HepG2 (cell line): Measurements from ENCODE around the gene KCNE4. TPM values are rescaled to one million over a fixed set of nuclear protein-coding genes. Genes with fewer than 3 reads are reported as not detected.

Experiments
- ATAC-seq: fragments of 200-7000 bp; cut with Tn5 transposase; 3 replicates; pipeline ENCODE4 v1.9.1; 2020; ENCODE audit warnings: mild to moderate bottlenecking, moderate library complexity
- BruUV-seq: library from RNA; stranded (reverse); fragments of 400-500 nt; replicated peaks from 2 replicates; lab custom pipeline; 2021; lab: Mats Ljungman, UMichigan
- CTCF ChIA-PET: fragments of 300-600 bp; formaldehyde crosslinking; extraction: SDS; loops from one replicate; lab custom pipeline; 2021; ENCODE audit warnings: low total read pairs, inconsistent platforms, low intra/inter-chr PET ratio; lab: Yijun Ruan, JAX
- POLR2A ChIA-PET: fragments of 350-600 bp; sonication (Branson Sonifier 250); formaldehyde crosslinking; loops from one replicate; lab custom pipeline; 2020; ENCODE audit warnings: antibody characterized with exemption, inconsistent platforms; lab: Yijun Ruan, JAX
- DNase-seq: peaks from one replicate; pipeline ENCODE4 v3.0.0-alpha.2; 2015; ENCODE audit warnings: low spot score
- FAIRE-seq: peaks from 3 replicates; lab custom pipeline; 2011; peaks lifted over from hg19 to GRCh38; lab: Jason Lieb, UNC
- H2AFZ ChIP-seq: one replicate; pipeline ENCODE4 v1.6.1; 2011; ENCODE audit warnings: low read length, inconsistent platforms
- H3K27ac ChIP-seq: fragments of 300-600 bp; 3 replicates; pipeline ENCODE4 v1.8.0; 2011; ENCODE audit warnings: mixed run types, mild to moderate bottlenecking, mixed read lengths, low read length, inconsistent platforms; ENCODE audit not compliant: insufficient read depth; ENCODE audit errors: extremely low read length
- H3K27me3 ChIP-seq, 2 experiments: fragments of 200-600 bp in 1 of 2; 2 replicates in 1 of 2; 3 replicates in 1 of 2; pipeline versions ENCODE4 v1.6.0 to v1.8.0; 2011; ENCODE audit warnings: low read length in 2 of 2, mild to moderate bottlenecking in 2 of 2, moderate library complexity in 2 of 2, inconsistent platforms in 1 of 2; ENCODE audit not compliant: insufficient read depth in 2 of 2, control insufficient read depth in 1 of 2
- H3K36me3 ChIP-seq, 2 experiments: fragments of 200-600 bp in 1 of 2; replicated peaks in 1 of 2; 2 replicates in 1 of 2; 3 replicates in 1 of 2; pipeline versions ENCODE4 v1.5.1 to v1.8.0; 2011; ENCODE audit warnings: low read length in 2 of 2, inconsistent platforms in 1 of 2; ENCODE audit not compliant: insufficient read depth in 2 of 2, control insufficient read depth in 1 of 2
- H3K4me1 ChIP-seq: 2 replicates; pipeline ENCODE4 v1.5.1; 2012; ENCODE audit warnings: low read length, inconsistent platforms; ENCODE audit not compliant: insufficient read depth
- H3K4me2 ChIP-seq: 2 replicates; pipeline ENCODE4 v1.6.0; 2011; ENCODE audit warnings: low read depth, low read length, inconsistent platforms
- H3K4me3 ChIP-seq, 3 experiments: fragments of 200-600 bp in 1 of 3; sonication (generic), shearing (Covaris generic) in 1 of 3; replicated peaks in 1 of 3; 2 replicates each; pipeline ENCODE4 v1.5.1; 2011 to 2016; ENCODE audit warnings: low read length in 3 of 3, inconsistent platforms in 2 of 3, low read depth in 2 of 3, mild to moderate bottlenecking in 2 of 3, control low read depth in 1 of 3, mixed read lengths in 1 of 3; ENCODE audit not compliant: insufficient read depth in 1 of 3
- H3K79me2 ChIP-seq: one replicate; pipeline ENCODE4 v1.6.1; 2011; ENCODE audit warnings: low read length, inconsistent platforms; ENCODE audit not compliant: insufficient read depth
- H3K9ac ChIP-seq: 2 replicates; pipeline ENCODE4 v1.6.0; 2011; ENCODE audit warnings: mild to moderate bottlenecking, low read depth, low read length, inconsistent platforms; ENCODE audit not compliant: insufficient read depth
- H3K9me3 ChIP-seq: 2 replicates; pipeline ENCODE4 v1.5.1; 2012; ENCODE audit warnings: mild to moderate bottlenecking, low read length
- H4K20me1 ChIP-seq: 2 replicates; pipeline ENCODE4 v1.6.0; 2011; ENCODE audit warnings: inconsistent platforms, mild to moderate bottlenecking, low read length, moderate library complexity; ENCODE audit not compliant: insufficient read depth
- HOXA7 ChIP-seq: sonication (generic); formaldehyde crosslinking; IDR thresholded peaks from 2 replicates; pipeline ENCODE4 v1.8.1; 2022; ENCODE audit warnings: mild to moderate bottlenecking, missing genetic modification reagents, moderate library complexity
- KDM4B ChIP-seq: sonication (generic); formaldehyde crosslinking; IDR thresholded peaks from 2 replicates; pipeline ENCODE4 v1.4.0; 2020; ENCODE audit warnings: missing genetic modification reagents
- NFIC ChIP-seq: IDR thresholded peaks from 2 replicates; pipeline ENCODE4 v1.6.1; 2012; ENCODE audit warnings: mild to moderate bottlenecking, low read length, inconsistent platforms
- PHF5A ChIP-seq: IDR thresholded peaks from one replicate; pipeline ENCODE4 v1.6.1; 2018; ENCODE audit warnings: low read depth, missing genetic modification reagents; ENCODE audit not compliant: unreplicated experiment
- RARG ChIP-seq: sonication (generic); formaldehyde crosslinking; IDR thresholded peaks from 2 replicates; pipeline ENCODE4 v1.4.0; 2020; ENCODE audit warnings: low read depth, mild to moderate bottlenecking, missing genetic modification reagents
- SRSF1 ChIP-seq: fragments of 200-400 bp; formaldehyde crosslinking; optimal IDR thresholded peaks from 2 replicates; pipeline ENCODE3; 2017; ENCODE audit warnings: mild to moderate bottlenecking, low read depth, low read length, moderate library complexity
- ZBED4 ChIP-seq: sonication (generic); formaldehyde crosslinking; IDR thresholded peaks from 2 replicates; pipeline ENCODE4 v1.4.0; 2020; ENCODE audit warnings: missing genetic modification reagents, borderline replicate concordance
- ZBTB49 ChIP-seq: sonication (generic); formaldehyde crosslinking; IDR thresholded peaks from 2 replicates; pipeline ENCODE4 v1.4.0; 2020; ENCODE audit warnings: missing genetic modification reagents, borderline replicate concordance
- ZFP90 ChIP-seq: sonication (generic); formaldehyde crosslinking; IDR thresholded peaks from 2 replicates; pipeline ENCODE4 v1.8.0; 2022; ENCODE audit warnings: missing genetic modification reagents, mild to moderate bottlenecking, inconsistent platforms, borderline replicate concordance
- ZNF260 ChIP-seq: sonication (generic); formaldehyde crosslinking; IDR thresholded peaks from 2 replicates; pipeline ENCODE4 v1.4.0; 2020; ENCODE audit warnings: missing genetic modification reagents, low read depth, mild to moderate bottlenecking, borderline replicate concordance
- ZNF564 ChIP-seq: sonication (generic); formaldehyde crosslinking; IDR thresholded peaks from 2 replicates; pipeline ENCODE4 v1.8.1; 2023; ENCODE audit warnings: mild to moderate bottlenecking, missing genetic modification reagents
- ZNF598 ChIP-seq: sonication (generic); formaldehyde crosslinking; IDR thresholded peaks from 2 replicates; pipeline ENCODE4 v1.5.1; 2020; ENCODE audit warnings: mild to moderate bottlenecking, missing genetic modification reagents, borderline replicate concordance
- ZNF619 ChIP-seq: sonication (generic); formaldehyde crosslinking; IDR thresholded peaks from 2 replicates; pipeline ENCODE4 v1.4.0; 2020; ENCODE audit warnings: mild to moderate bottlenecking, missing genetic modification reagents
- ZNF790 ChIP-seq: sonication (generic); formaldehyde crosslinking; IDR thresholded peaks from 2 replicates; pipeline ENCODE4 v1.8.0; 2022; ENCODE audit warnings: missing genetic modification reagents, mild to moderate bottlenecking, borderline replicate concordance
- WGBS: methylation state at CpG from one replicate; pipeline ENCODE4 v1.1.6; 2017; ENCODE audit warnings: low lambda C conversion rate; 5-methylcytosine and 5-hydroxymethylcytosine counted together
- in situ Hi-C: cut with HindIII; loops from 2 replicates; pipeline ENCODE4 v1.10.0; 2017; ENCODE audit warnings: low pct_unique_long_range_greater_than_20kb; ENCODE audit not compliant: extremely low pct_ligation_motif_present
- intact Hi-C: fragments of 100-400 bp; cut with micrococcal nuclease; formaldehyde crosslinking; loops from one replicate; pipeline ENCODE4 v1.10.0; 2022; ENCODE audit not compliant: unreplicated experiment
- polyA plus RNA-seq, 8 experiments: library from polyadenylated mRNA; depleted of rRNA in 3 of 8; stranded (reverse) in 7 of 8; unstranded in 1 of 8; fragments of >200 nt; fragmentation: Illumina TruSeq in 4 of 8; extraction: Trizol in 4 of 8; gene quantifications; 2 replicates each; pipeline versions ENCODE4 v1.2.1 to v1.2.3, GENCODE V29; 2011 to 2016; ENCODE audit warnings: low read depth in 4 of 8, missing spikeins in 1 of 8, mixed read lengths in 1 of 8; ENCODE audit not compliant: insufficient read depth in 1 of 8
- total RNA-seq, 5 experiments: library from RNA; depleted of rRNA; stranded (reverse); fragments of >200 nt; fragmentation: Illumina TruSeq; extraction: Trizol; gene quantifications; 2 replicates each; pipeline ENCODE4 v1.2.3, GENCODE V29; 2016; ENCODE audit warnings: low read depth in 1 of 5
- TF ChIP-seq, protein P1 (sequence below): sonication (generic); formaldehyde crosslinking; IDR thresholded peaks from 2 replicates; pipeline ENCODE4 v1.4.0; 2020; ENCODE audit warnings: mild to moderate bottlenecking, missing genetic modification reagents
- TF ChIP-seq, protein P2 (sequence below): sonication (generic); formaldehyde crosslinking; IDR thresholded peaks from 2 replicates; pipeline ENCODE4 v1.5.0; 2020; ENCODE audit warnings: missing genetic modification reagents
- TF ChIP-seq, protein P3 (sequence below): sonication (generic); formaldehyde crosslinking; IDR thresholded peaks from 2 replicates; pipeline ENCODE4 v1.8.1; 2023; ENCODE audit warnings: mild to moderate bottlenecking, moderate library complexity, missing genetic modification reagents

The KCNE4 gene
- total and polyA plus RNA-seq, 2 of the 13 experiments (the other 11 are each of a cell fraction or from before 2014, with no cell fraction given) = not detected

DNA sequence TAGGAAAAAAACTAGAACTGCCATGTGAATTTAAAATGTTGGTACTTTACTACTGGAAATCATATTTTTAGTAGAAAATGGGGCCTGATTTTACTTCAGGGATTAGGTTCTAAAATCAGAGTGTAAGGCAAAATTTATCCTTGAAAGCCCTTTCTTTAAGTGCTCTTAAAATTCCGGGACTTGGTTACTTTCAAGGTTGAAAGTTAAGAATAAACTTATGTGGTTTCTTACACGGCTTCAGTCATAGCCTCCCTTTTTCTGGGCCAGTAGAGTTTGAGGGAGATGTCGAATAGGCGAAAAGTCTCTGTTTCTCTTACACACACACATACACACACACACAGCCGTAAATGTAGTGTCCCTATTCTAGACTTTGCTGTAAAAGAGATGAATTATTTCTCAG, 13.1 kb downstream of the KCNE4 start:
- BruUV-seq = no TSS peak
- Histone ChIP-seq H3K27ac (no peak overlapping the region), H2AFZ (no peak overlapping the region), H3K9ac (no peak overlapping the region), H4K20me1 (no peaks in the 10 kb centered on the region), H3K9me3 (no peaks in the 10 kb centered on the region), H3K4me3 (no peak overlapping the region), H3K4me2 (no peak overlapping the region), H3K36me3 (no peaks in the 10 kb centered on the region), H3K79me2 (no peaks in the 10 kb centered on the region), H3K4me1 (no peaks in the 10 kb centered on the region), H3K27me3 (peaks cover 0 to 14% of the 10 kb centered on the region in 2 experiments; a peak in 4 of 5 replicates)
- FAIRE-seq = no peak
- intact Hi-C loops (no loop called here), in situ Hi-C loops (no loop called here)
- 4% methylated on average over 5 of the region's 5 CpGs for WGBS
- no peak for DNase-seq
- ChIA-PET CTCF (no interaction called here), POLR2A (no interaction called here)
- ATAC-seq = no peak
- TF ChIP-seq PHF5A (CRISPR knock-in tag) (no peak), ZFP90 (no peak), ZBTB49 (CRISPR knock-in tag) (no peak), ZNF619 (CRISPR knock-in tag) (no peak), ZNF564 (CRISPR knock-in tag) (no peak), ZNF598 (CRISPR knock-in tag) (no peak), RARG (CRISPR knock-in tag) (no peak), SRSF1 (no peak), ZNF260 (CRISPR knock-in tag) (no peak), NFIC (no peak), KDM4B (CRISPR knock-in tag) (no peak), HOXA7 (CRISPR knock-in tag) (no peak), ZBED4 (CRISPR knock-in tag) (no peak), ZNF790 (CRISPR knock-in tag) (no peak)
- TF ChIP-seq, protein P1, sequence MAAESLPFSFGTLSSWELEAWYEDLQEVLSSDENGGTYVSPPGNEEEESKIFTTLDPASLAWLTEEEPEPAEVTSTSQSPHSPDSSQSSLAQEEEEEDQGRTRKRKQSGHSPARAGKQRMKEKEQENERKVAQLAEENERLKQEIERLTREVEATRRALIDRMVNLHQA (CRISPR knock-in tag) = no peak
- TF ChIP-seq, protein P2, sequence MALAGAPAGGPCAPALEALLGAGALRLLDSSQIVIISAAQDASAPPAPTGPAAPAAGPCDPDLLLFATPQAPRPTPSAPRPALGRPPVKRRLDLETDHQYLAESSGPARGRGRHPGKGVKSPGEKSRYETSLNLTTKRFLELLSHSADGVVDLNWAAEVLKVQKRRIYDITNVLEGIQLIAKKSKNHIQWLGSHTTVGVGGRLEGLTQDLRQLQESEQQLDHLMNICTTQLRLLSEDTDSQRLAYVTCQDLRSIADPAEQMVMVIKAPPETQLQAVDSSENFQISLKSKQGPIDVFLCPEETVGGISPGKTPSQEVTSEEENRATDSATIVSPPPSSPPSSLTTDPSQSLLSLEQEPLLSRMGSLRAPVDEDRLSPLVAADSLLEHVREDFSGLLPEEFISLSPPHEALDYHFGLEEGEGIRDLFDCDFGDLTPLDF (CRISPR knock-in tag) = no peak
- TF ChIP-seq, protein P3, sequence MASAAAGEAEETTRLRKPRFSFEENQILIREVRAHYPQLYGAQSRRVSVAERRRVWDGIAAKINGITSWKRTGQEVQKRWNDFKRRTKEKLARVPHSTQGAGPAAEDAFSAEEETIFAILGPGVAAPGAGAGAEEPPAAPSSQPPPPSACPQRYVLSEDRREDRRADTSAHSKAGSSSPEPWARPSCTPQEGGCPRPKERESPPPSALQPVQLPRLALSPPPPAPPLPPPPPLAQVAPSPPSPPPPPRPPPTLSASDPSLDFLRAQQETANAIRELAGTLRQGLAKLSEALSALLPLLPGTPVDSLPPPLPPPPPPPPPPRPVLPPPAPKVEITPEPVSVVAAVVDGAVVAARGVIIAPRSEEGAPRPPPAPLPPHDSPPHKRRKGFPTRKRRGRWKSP = no peak
